Measurements from ENCODE around the gene CAMTA1.

DNA sequence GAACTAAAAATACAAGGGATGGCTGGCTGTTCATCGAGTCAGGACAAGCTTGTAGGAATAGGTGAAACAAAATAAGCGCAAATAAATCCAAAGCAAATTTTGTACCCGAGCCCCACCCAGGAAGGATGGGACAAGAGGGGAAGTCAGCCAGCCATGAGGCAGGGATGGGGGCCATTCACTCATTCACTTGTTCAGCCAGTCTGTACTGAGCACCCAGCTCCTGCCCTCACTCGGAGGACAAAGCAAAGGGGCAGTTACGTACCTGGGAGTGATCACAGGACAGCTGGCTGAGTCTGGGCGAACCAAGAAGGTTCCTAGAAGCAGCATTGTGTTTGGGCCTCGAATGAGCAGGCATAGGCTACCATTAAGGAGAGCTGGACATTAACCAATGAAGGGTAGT lies 891.9 kb downstream of the CAMTA1 start:
- TF ChIP-seq, protein P1, sequence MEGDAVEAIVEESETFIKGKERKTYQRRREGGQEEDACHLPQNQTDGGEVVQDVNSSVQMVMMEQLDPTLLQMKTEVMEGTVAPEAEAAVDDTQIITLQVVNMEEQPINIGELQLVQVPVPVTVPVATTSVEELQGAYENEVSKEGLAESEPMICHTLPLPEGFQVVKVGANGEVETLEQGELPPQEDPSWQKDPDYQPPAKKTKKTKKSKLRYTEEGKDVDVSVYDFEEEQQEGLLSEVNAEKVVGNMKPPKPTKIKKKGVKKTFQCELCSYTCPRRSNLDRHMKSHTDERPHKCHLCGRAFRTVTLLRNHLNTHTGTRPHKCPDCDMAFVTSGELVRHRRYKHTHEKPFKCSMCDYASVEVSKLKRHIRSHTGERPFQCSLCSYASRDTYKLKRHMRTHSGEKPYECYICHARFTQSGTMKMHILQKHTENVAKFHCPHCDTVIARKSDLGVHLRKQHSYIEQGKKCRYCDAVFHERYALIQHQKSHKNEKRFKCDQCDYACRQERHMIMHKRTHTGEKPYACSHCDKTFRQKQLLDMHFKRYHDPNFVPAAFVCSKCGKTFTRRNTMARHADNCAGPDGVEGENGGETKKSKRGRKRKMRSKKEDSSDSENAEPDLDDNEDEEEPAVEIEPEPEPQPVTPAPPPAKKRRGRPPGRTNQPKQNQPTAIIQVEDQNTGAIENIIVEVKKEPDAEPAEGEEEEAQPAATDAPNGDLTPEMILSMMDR (IDR thresholded peaks at IDR 0.05; ENCODE audit: insufficient read depth, low read depth, low read length) = no peak
- no peak for TF ChIP-seq EZH2 (IDR thresholded peaks at IDR 0.05; ENCODE audit: insufficient read depth, low read length)

Data from astrocyte (in vitro differentiated cells and primary cell).